K562 (cell line): ENCODE measurements around the gene MICU2. TPM values are rescaled to one million over a fixed set of nuclear protein-coding genes. Genes with fewer than 3 reads are reported as not detected.
A peak's percentile ranks its signal among the peaks of the same experiment; 100 is the strongest.

Experiments used
- ATAC-seq: fragments of 200-7000 bp; cut with Tn5 transposase; 3 replicates; pipeline ENCODE4 v1.9.1; 2020; ENCODE audit warnings: moderate library complexity
- BruUV-seq: library from RNA; stranded (reverse); fragments of 400-500 nt; replicated peaks from 2 replicates; lab custom pipeline; 2021; lab: Mats Ljungman, UMichigan
- CTCF ChIA-PET: fragments of 300-600 bp; formaldehyde crosslinking; extraction: SDS; loops from one replicate; lab custom pipeline; 2021; ENCODE audit warnings: low intra/inter-chr PET ratio; lab: Yijun Ruan, JAX
- POLR2A ChIA-PET: fragments of 300-600, 350-650 bp; sonication (Branson Sonifier 250); formaldehyde crosslinking; extraction: SDS; loops from one replicate; lab custom pipeline; 2021; ENCODE audit warnings: antibody characterized with exemption, inconsistent platforms; lab: Yijun Ruan, JAX
- DNase-seq, 4 experiments: peaks; one replicate each; pipeline versions ENCODE4 v3.0.0 to v3.0.0-alpha.2; 2011 to 2018; ENCODE audit warnings: low spot score in 3 of 4, mixed read lengths in 3 of 4; ENCODE audit errors: extremely low read depth in 1 of 4
- FAIRE-seq: peaks from 2 replicates; lab custom pipeline; 2011; peaks lifted over from hg19 to GRCh38; lab: Jason Lieb, UNC
- H2AFZ ChIP-seq: 2 replicates; pipeline ENCODE4 v1.6.0; 2011; ENCODE audit warnings: low read depth, low read length, control low read depth, inconsistent platforms
- H3K27ac ChIP-seq: fragments of 200-600 bp; 3 replicates; pipeline ENCODE4 v1.8.0; 2011; ENCODE audit warnings: low read depth, mild to moderate bottlenecking, control low read depth, inconsistent platforms, low read length, moderate library complexity, mixed read lengths; ENCODE audit errors: extremely low read depth
- H3K27me3 ChIP-seq, 2 experiments: fragments of 300-600 bp in 1 of 2; 2 replicates in 1 of 2; 3 replicates in 1 of 2; pipeline versions ENCODE4 v1.6.0 to v1.8.0; 2011; ENCODE audit warnings: inconsistent platforms in 2 of 2, low read length in 2 of 2, mild to moderate bottlenecking in 1 of 2, mixed read lengths in 1 of 2, moderate library complexity in 1 of 2; ENCODE audit not compliant: control insufficient read depth in 2 of 2, insufficient read depth in 2 of 2
- H3K36me3 ChIP-seq: fragments of 300-600 bp; 3 replicates; pipeline ENCODE4 v1.8.0; 2011; ENCODE audit warnings: mild to moderate bottlenecking, low read length, inconsistent platforms; ENCODE audit not compliant: control insufficient read depth, insufficient read depth
- H3K4me1 ChIP-seq, 2 experiments: fragments of 200-600 bp in 1 of 2; replicated peaks in 1 of 2; 2 replicates in 1 of 2; 3 replicates in 1 of 2; pipeline versions ENCODE4 v1.5.1 to v1.8.0; 2011; ENCODE audit warnings: inconsistent platforms in 2 of 2, low read length in 2 of 2, mild to moderate bottlenecking in 1 of 2, mixed read lengths in 1 of 2, moderate library complexity in 1 of 2; ENCODE audit not compliant: control insufficient read depth in 2 of 2, insufficient read depth in 2 of 2
- H3K4me2 ChIP-seq: 2 replicates; pipeline ENCODE4 v1.6.1; 2011; ENCODE audit warnings: low read length, control low read depth, inconsistent platforms, mixed read lengths; ENCODE audit not compliant: insufficient read depth
- H3K4me3 ChIP-seq: fragments of 200-600 bp; sonication (generic), shearing (Covaris generic); 2 replicates; pipeline ENCODE4 v1.5.1; 2016; ENCODE audit warnings: control low read depth, inconsistent platforms
- H3K79me2 ChIP-seq: fragments of 200-600 bp; 3 replicates; pipeline ENCODE4 v1.8.0; 2011; ENCODE audit warnings: low read length, inconsistent platforms; ENCODE audit not compliant: control insufficient read depth, insufficient read depth
- H3K9ac ChIP-seq, 2 experiments: 2 replicates each; pipeline versions ENCODE4 v1.6.0 to v1.6.1; 2011; ENCODE audit warnings: low read depth in 2 of 2, low read length in 2 of 2, control low read depth in 1 of 2, inconsistent platforms in 1 of 2, mild to moderate bottlenecking in 1 of 2, mixed read lengths in 1 of 2; ENCODE audit not compliant: insufficient read depth in 1 of 2
- H3K9me1 ChIP-seq: one replicate; pipeline ENCODE4 v1.6.0; 2011; ENCODE audit warnings: inconsistent platforms, mild to moderate bottlenecking, low read length, moderate library complexity; ENCODE audit not compliant: control insufficient read depth, insufficient read depth
- H3K9me3 ChIP-seq: replicated peaks from 2 replicates; pipeline ENCODE4 v1.5.1; 2011; ENCODE audit warnings: low read depth, low read length, inconsistent platforms; ENCODE audit not compliant: control insufficient read depth, insufficient read depth
- H4K20me1 ChIP-seq: replicated peaks from 2 replicates; pipeline ENCODE4 v1.6.1; 2011; ENCODE audit warnings: low read length, inconsistent platforms, mixed read lengths; ENCODE audit not compliant: control insufficient read depth, insufficient read depth
- C11orf30 ChIP-seq: fragments of 450-650 bp; IDR thresholded peaks from 2 replicates; pipeline ENCODE4 v1.6.1; 2016; ENCODE audit warnings: low read depth, mild to moderate bottlenecking
- CHD1 ChIP-seq: fragments of 200-600 bp; sonication (generic); IDR thresholded peaks from one replicate; pipeline ENCODE4 v1.6.1; 2012; ENCODE audit warnings: mild to moderate bottlenecking, moderate library complexity, low read length, inconsistent platforms
- HLTF ChIP-seq: fragments of 450-650 bp; IDR thresholded peaks from 2 replicates; pipeline ENCODE4 v1.6.1; 2016
- SLC30A9 ChIP-seq: fragments of 250-450 bp; sonication (Bioruptor Pico); IDR thresholded peaks from 2 replicates; pipeline ENCODE4 v1.8.0; 2022; ENCODE audit warnings: mild to moderate bottlenecking, moderate library complexity
- ZNF316 ChIP-seq: fragments of 450-650 bp; IDR thresholded peaks from 2 replicates; pipeline ENCODE4 v1.6.1; 2016
- WGBS: fragments of 100-300 bp; shearing (Covaris generic); methylation state at CpG from one replicate; pipeline ENCODE4 v1.1.6; 2016; ENCODE audit warnings: low coverage, mixed read lengths; ENCODE audit not compliant: insufficient coverage; ENCODE audit errors: missing lambda C conversion rate; 5-methylcytosine and 5-hydroxymethylcytosine counted together
- in situ Hi-C: fragments of 300-500 bp; cut with MboI; formaldehyde crosslinking; loops from 4 replicates; pipeline ENCODE4 v1.15.0; 2018; ENCODE audit warnings: inconsistent platforms, mixed read lengths
- intact Hi-C: fragments of 100-400 bp; cut with micrococcal nuclease; formaldehyde crosslinking; loops from 2 replicates; pipeline ENCODE4 v1.14.2; 2022
- polyA plus RNA-seq, 8 experiments: library from polyadenylated mRNA; depleted of rRNA in 4 of 8; stranded (reverse) in 5 of 8; unstranded in 3 of 8; fragments of >200 nt; fragmentation: Nextera tagmentation in 2 of 8; fragmentation: Illumina TruSeq in 1 of 8; extraction: Ambion mirVana in 2 of 8; extraction: Trizol in 1 of 8; gene quantifications; 2 replicates each; pipeline versions ENCODE4 v1.2.1 to v1.2.3, GENCODE V29; 2011 to 2014; ENCODE audit warnings: inconsistent platforms in 1 of 8, missing spikeins in 1 of 8
- total RNA-seq, 7 experiments: library from RNA; depleted of rRNA in 6 of 7; stranded (reverse); fragments of >200 nt in 6 of 7; fragmentation: Illumina TruSeq in 2 of 7; extraction: Trizol in 2 of 7; gene quantifications; 2 replicates each; pipeline versions ENCODE4 v1.2.1 to v1.2.3, GENCODE V29; 2011 to 2021; ENCODE audit warnings: low replicate concordance in 1 of 7

The MICU2 gene
- total and polyA plus RNA-seq, 9 of the 15 experiments (the other 6 are each of a cell fraction or from before 2014, with no cell fraction given), result 9.1 to 41.8 (median 33.4) TPM

DNA sequence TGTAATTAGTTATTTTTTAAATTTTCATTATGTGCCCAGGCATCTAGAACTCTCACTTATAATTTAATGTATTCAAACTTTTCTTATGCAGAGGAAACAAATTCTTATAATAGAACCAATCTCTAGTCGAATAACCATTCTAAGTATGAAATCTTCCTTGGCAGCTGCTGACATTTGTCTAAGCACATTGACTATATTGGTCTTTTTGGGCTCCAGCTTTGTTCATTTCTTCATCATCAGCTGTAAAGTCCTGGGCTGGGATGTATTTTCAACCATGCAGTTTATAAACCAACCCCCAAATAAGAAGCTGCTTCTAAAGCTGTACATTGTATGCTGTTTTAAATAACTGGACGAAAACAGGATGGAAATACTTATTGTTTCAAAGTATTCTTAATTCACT lies 2.3 kb upstream of the MICU2 start:
- no TSS peak for BruUV-seq
- CTCF ChIA-PET, result no interaction called here

DNA sequence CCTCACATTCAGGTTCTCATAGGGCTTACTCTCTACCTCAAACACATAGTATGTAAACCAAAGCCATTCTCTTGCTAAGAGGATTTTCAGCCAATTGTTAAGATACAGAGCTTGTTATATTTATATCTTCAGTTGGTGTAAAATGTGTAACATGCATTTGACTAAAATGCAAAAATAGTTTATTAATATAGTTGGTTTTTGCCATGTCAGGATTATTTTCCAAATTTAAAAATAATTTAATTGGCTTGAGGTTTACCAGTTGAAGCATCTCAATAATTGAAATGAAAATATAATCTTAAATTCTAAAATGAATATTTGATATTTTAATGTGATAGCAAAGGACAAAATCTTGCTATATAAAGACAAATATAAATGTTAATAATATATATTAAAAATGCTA lies 7.2 kb downstream of the MICU2 start:
- Histone ChIP-seq H3K4me2 (no peak overlapping the region), H3K79me2 (peaks cover 48% of the 10 kb centered on the region)

More for the DNA sequence above, 2.3 kb upstream of the MICU2 start:
- no peaks in the 10 kb centered on the region for H4K20me1 ChIP-seq
- DNase-seq (no peak), ATAC-seq (no peak), FAIRE-seq (no peak)
- no peaks in the 10 kb centered on the region for H3K9me3 ChIP-seq
- H3K9ac ChIP-seq, result no peak overlapping the region
- intact Hi-C loops, result loop anchor here (10.0 kb wide), 1 partner anchor 81 kb away; no protein-coding TSS in a partner anchor
- peaks cover 4% of the 10 kb centered on the region; the same call in 2 of the 3 replicates for H3K36me3 ChIP-seq
- H3K79me2 ChIP-seq, result peaks cover 15% of the 10 kb centered on the region
- no peak for TF ChIP-seq CHD1
- H3K27ac ChIP-seq, result no peak overlapping the region
- in situ Hi-C loops, result no loop called here
- no peaks in the 10 kb centered on the region for H3K9me1 ChIP-seq
- H3K4me1 ChIP-seq, result peaks cover 6 to 8% of the 10 kb centered on the region in 2 experiments; a peak in 4 of 5 replicates
- H3K27me3 ChIP-seq, result no peaks in the 10 kb centered on the region
- no peak overlapping the region for H3K4me3 ChIP-seq
- 17% methylated on average over 2 of the region's 2 CpGs for WGBS
- no peak overlapping the region for H3K4me2 ChIP-seq
- peak overlapping the region; percentile 52; the same call in 1 of the 2 replicates for H2AFZ ChIP-seq
- POLR2A ChIA-PET, result interaction anchor here (0.6 kb wide), 1 partner anchor 667 kb away, joined by 3 read pairs; no protein-coding TSS in a partner anchor

More for the DNA sequence above, 7.2 kb downstream of the MICU2 start:
- no TSS peak for BruUV-seq
- H3K36me3 ChIP-seq, result peaks cover 8% of the 10 kb centered on the region; the same call in 2 of the 3 replicates
- H3K9me1 ChIP-seq, result no peaks in the 10 kb centered on the region
- DNase-seq (no peak), FAIRE-seq (no peak), ATAC-seq (no peak)
- intact Hi-C loops, result no loop called here
- H3K27ac ChIP-seq, result no peak overlapping the region
- H4K20me1 ChIP-seq, result 0 out of 2 replicates have a peak, but pooled peaks cover 3% of the 10 kb centered on the region
- CTCF ChIA-PET, result no interaction called here
- H3K27me3 ChIP-seq, result no peaks in the 10 kb centered on the region
- H3K4me1 ChIP-seq, result no peaks in the 10 kb centered on the region
- H3K4me3 ChIP-seq, result no peak overlapping the region
- TF ChIP-seq ZNF316, result peak; percentile 55
- no peak for TF ChIP-seq SLC30A9 (CRISPR knock-in tag)
- TF ChIP-seq C11orf30, result peak; percentile 42; the same call in 1 of the 2 replicates
- TF ChIP-seq HLTF, result no peak
- in situ Hi-C loops, result no loop called here
- POLR2A ChIA-PET, result no interaction called here
- no peak overlapping the region for H2AFZ ChIP-seq
- H3K9ac ChIP-seq, result no peak overlapping the region
- no peaks in the 10 kb centered on the region for H3K9me3 ChIP-seq
